VCaP (cell line): ENCODE measurements around the gene SLC4A2.

Experiments
- H3K27ac ChIP-seq: fragments of 450-650 bp; 2 replicates; pipeline ENCODE4 v1.5.1; 2017
- TF ChIP-seq, protein P1 (sequence below): fragments of 450-650 bp; conservative IDR thresholded peaks from 2 replicates; pipeline ENCODE4 v1.5.1; 2017; ENCODE audit warnings: mild to moderate bottlenecking, moderate library complexity

Gene SLC4A2

DNA sequence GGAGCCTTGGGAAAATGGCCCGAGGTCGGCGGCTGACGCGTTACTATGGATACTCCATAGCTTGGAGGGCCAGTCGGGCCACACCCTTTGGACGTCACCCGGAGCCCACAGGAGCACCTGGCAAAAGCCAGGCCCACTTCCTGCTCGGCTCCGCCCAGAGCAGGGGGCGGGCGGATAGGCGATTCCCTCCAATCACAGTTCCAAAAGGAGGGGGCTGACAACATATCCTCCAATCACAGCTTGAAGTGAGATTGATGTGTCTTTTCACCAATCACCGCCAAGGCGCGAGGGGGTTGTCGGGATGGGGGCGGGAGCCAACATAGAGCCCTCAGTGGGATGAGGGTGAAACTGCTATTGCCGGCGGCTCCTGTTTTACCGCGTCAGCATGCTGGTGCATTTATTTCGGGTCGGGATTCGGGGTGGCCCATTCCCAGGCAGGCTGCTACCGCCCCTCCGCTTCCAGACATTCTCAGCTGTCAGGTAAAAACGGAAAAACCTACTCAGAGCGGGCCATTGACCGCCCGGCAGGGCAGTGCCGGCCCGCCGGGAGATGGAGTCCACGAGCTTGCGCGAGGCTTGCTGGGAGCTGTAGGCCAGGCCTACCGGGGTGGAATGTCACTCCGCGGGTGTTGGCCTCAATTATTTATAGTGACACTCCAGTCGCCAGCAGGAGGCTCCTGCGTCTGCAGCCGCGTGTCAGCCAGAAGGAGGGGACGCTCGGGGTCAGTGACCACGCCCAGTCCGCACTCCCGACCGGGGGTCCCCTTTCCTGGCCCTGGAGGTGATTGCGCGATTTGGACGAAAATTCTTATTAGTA lies 31.1 kb upstream of the SLC4A2 start, which contains the start of gene ABCB8:
Gene ABCB8, plus strand, starts transcription at position 320 of the 817 bp plus-strand sequence. Its CDS starts 66 bp downstream, at position 386.
- peak within 1 kb of the TSS; percentile 80 for H3K27ac ChIP-seq
- TF ChIP-seq, protein P1, sequence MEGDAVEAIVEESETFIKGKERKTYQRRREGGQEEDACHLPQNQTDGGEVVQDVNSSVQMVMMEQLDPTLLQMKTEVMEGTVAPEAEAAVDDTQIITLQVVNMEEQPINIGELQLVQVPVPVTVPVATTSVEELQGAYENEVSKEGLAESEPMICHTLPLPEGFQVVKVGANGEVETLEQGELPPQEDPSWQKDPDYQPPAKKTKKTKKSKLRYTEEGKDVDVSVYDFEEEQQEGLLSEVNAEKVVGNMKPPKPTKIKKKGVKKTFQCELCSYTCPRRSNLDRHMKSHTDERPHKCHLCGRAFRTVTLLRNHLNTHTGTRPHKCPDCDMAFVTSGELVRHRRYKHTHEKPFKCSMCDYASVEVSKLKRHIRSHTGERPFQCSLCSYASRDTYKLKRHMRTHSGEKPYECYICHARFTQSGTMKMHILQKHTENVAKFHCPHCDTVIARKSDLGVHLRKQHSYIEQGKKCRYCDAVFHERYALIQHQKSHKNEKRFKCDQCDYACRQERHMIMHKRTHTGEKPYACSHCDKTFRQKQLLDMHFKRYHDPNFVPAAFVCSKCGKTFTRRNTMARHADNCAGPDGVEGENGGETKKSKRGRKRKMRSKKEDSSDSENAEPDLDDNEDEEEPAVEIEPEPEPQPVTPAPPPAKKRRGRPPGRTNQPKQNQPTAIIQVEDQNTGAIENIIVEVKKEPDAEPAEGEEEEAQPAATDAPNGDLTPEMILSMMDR: peak; percentile 79

DNA sequence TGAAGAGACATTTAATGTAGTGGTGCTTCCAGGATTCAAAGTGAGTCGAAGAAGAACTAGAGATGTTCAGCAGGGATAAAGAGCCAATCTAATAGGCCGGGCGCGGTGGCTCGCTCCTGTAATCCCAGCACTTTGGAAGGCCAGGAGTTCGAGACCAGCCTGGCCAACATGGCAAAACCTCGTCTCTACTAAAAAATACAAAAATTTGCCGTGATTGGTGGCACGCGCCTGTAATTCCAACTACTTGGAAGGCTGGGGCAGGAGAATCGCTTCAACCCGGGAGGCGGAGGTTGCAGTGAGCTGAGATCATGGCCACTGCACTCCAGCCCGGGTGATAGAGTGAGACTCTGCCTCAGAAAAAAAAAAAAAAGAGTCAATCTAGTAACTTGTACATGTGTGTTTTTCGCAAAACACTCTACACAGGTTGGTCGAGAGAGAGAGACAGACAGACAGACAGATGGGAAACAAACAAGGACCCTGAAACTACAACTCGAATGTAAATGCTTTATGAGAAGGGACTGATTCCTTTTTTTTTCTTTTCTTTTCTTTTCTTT lies 30.4 kb upstream of the SLC4A2 start:
- TF ChIP-seq, protein P1: peak; percentile 38; the same call in 1 of the 2 replicates
- peak overlapping the region; percentile 80 for H3K27ac ChIP-seq

DNA sequence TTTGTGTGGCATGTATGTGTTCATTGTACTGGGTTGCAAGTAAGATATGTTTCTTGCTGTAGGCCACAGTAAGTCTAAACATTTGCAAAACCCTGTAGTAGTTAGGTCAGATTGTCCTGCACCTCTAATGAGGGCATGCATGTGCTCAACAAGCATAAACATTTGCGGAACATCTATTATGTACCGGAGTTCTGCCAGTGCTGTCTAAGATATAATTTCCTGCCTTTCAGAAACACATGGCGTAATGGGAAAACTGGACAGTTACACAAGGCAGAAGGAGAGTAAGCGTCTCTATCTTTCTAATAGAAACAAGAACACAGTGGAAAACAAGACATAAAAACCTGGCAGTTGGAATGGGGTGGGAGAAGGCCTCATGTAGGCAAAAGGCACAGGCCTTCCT lies 28.4 kb upstream of the SLC4A2 start:
- TF ChIP-seq, protein P1: no peak

DNA sequence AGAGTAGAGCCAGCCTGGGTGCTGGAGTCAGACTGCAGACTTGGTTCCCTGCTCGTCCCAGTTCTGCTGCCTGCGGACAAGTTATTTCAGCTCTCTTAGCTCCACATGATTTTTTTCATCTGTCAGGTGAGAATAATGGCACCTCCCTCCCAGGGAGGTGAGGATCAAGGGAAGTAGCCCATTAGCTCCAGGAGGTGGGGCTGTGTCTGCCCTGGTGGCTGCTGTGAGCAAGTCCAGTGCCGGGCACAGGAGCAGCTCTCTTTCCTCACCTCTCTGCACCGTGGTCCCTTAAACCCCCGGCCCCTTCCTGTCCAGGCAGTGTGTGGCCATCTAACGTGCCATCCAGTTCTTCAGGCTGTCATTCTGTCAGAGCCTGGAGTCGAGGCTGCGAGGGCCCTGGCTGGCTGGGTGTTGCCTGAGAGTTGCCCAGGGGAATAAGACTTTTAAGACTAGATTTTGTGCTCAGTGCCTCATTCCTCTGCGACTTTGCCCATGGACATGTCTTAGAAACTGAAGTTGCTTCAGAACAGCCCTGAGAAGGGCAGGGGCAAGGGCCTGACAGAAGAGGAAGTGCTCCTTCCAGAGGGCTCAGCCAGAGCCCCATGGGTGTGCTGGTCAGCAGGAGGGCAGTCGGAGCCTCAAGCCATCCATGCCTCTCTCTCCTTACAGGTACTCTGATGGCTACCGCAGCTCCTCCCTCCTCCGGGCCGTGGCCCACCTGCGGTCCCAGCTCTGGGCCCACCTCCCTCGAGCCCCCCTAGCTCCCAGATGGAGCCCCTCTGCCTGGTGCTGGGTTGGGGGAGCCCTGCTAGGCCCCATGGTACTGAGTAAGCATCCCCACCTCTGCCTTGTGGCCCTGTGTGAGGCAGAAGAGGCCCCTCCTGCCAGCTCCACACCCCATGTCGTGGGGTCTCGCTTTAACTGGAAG lies 26.2 kb upstream of the SLC4A2 start:
- no peak overlapping the region for H3K27ac ChIP-seq
- TF ChIP-seq, protein P1: 0 out of 2 replicates have a peak, but pooled peaks have one; percentile 9

More for the DNA sequence above, 28.4 kb upstream of the SLC4A2 start:
- no peak overlapping the region for H3K27ac ChIP-seq

DNA sequence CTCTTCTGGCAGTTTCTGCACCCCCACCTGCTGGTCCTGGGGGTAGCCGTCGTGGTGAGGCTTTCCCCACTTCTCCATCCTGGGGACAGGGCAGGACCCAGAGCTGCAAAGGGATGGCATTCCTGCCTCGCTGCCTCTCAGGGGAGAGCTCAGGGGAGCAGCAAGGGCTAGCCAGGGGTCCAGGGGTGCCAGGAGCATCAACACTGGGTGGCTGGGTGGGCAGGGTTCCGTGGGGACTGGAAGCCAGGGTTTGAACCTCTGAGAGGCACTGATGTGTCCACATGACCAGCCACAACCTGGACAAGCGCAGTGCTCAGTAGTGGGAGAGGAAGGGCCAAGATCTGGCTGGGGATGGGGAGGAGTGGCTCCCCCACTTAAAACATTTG lies 25.5 kb upstream of the SLC4A2 start:
- H3K27ac ChIP-seq: no peak overlapping the region
- TF ChIP-seq, protein P1: no peak

DNA sequence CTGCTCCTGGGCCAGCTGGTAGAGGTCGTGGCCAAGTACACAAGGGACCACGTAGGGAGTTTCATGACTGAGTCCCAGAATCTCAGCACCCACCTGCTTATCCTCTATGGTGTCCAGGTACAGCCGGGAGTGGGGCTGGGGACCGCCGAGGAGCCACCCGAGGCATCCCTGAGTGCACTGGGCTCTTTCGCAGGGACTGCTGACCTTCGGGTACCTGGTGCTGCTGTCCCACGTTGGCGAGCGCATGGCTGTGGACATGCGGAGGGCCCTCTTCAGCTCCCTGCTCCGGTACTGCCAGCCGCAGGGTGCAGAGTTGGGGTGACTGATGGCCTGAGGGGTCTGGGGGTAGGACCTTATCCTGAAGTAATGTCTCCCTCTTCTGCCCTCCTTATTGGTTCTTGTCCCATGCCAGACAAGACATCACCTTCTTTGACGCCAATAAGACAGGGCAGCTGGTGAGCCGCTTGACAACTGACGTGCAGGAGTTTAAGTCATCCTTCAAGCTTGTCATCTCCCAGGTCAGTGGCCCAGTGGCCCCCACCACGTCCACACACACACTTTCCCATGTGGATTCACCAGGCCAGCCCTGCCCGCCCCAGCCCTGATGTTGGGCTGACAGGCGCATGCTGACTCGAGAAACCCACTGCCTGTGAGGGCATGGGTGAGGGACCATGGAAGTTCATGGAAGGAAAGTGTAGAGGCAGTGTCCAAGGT lies 24.9 kb upstream of the SLC4A2 start:
- no peak overlapping the region for H3K27ac ChIP-seq
- TF ChIP-seq, protein P1: no peak
